Muscle of arm (tissue), 14 donors: Measurements from ENCODE around the gene CCP110. TPM values are rescaled to one million over a fixed set of nuclear protein-coding genes. Genes with fewer than 3 reads are reported as not detected.

Source experiments
- DNase-seq: peaks from one replicate; pipeline ENCODE4 v3.0.0-alpha.2; 2013
- long read RNA-seq, 11 donors: transcript quantifications; one replicate each; lab custom pipeline, GENCODE V29; 2026
- polyA plus RNA-seq, 12 donors: library from polyadenylated mRNA; unstranded; fragments of 120-200 nt; gene quantifications; one replicate each; pipeline ENCODE4 v1.2.1, GENCODE V29; 2013; ENCODE audit not compliant: insufficient read length in 12 of 12

The CCP110 gene, protein sequence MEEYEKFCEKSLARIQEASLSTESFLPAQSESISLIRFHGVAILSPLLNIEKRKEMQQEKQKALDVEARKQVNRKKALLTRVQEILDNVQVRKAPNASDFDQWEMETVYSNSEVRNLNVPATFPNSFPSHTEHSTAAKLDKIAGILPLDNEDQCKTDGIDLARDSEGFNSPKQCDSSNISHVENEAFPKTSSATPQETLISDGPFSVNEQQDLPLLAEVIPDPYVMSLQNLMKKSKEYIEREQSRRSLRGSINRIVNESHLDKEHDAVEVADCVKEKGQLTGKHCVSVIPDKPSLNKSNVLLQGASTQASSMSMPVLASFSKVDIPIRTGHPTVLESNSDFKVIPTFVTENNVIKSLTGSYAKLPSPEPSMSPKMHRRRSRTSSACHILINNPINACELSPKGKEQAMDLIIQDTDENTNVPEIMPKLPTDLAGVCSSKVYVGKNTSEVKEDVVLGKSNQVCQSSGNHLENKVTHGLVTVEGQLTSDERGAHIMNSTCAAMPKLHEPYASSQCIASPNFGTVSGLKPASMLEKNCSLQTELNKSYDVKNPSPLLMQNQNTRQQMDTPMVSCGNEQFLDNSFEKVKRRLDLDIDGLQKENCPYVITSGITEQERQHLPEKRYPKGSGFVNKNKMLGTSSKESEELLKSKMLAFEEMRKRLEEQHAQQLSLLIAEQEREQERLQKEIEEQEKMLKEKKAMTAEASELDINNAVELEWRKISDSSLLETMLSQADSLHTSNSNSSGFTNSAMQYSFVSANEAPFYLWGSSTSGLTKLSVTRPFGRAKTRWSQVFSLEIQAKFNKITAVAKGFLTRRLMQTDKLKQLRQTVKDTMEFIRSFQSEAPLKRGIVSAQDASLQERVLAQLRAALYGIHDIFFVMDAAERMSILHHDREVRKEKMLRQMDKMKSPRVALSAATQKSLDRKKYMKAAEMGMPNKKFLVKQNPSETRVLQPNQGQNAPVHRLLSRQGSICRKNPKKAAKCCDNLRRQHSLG
- polyA plus RNA-seq = 10 to 100 TPM in 11 of 12 donors, not detected in 1; 13.6 to 29.5 (median 20.2) TPM
- long read RNA-seq, donor 1 = 0 reads
- long read RNA-seq, donor 2 = 0 reads
- long read RNA-seq, donor 3 = 0 reads
- long read RNA-seq, donor 4 = 0 reads
- long read RNA-seq, donor 5 = 0 reads
- long read RNA-seq, donor 6 = 0 reads
- long read RNA-seq, donor 7 = 0 reads
- long read RNA-seq, donor 8 = 0 reads
- long read RNA-seq, donor 9 = 0 reads
- long read RNA-seq, donor 10, partial matches to known transcripts = 0 of 1 reads
- long read RNA-seq, donor 10, other reads (novel, unspliced or antisense) = 0 of 1 reads
- long read RNA-seq, donor 11, partial matches to known transcripts = 5 of 5 reads
- long read RNA-seq, donor 11, other reads (novel, unspliced or antisense) = 0 of 5 reads

DNA sequence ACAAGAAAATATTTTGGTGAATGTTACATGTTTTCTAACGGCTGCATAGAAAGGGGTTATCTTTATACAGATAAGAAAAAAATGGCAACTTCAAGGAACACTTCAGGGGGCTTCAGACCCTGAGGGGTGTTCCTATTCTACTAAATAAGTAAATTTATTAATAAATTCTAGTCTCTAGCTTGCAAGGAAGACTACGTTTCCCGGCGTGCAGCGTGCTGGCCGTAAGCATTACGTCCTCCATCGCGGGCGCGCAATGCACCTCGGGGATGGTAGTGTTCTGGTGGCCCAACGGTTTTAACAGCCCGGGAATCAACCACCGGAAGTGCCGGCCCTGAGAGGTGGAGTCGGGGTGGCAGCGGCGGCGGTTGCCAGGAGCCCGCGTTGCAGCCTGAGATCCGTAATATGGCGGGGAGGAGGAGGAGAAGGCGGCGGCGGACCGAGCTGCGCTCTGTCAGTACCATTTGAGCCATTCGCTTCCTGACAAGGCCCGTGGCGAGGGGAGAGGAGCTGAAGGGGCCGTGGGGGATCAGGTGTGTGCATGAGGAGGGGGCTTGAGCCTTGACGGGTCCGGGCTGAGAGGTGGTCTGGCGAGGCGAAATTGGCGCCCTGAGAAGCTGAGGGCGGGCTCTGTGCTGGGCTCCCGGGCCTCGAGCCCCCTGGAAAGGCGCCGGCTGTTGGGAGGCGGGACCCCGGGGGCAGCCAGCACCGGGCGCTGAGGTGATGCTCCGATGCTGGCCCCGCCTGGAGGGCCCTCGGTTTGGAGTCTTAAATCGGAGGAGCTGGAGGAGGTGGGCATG is at the start of gene CCP110:
TSS of gene CCP110 (plus strand) at position 384 of the 797 bp plus-strand sequence. CDS start 3,940 bp downstream, outside the sequence.
- peak; percentile 94 for DNase-seq

DNA sequence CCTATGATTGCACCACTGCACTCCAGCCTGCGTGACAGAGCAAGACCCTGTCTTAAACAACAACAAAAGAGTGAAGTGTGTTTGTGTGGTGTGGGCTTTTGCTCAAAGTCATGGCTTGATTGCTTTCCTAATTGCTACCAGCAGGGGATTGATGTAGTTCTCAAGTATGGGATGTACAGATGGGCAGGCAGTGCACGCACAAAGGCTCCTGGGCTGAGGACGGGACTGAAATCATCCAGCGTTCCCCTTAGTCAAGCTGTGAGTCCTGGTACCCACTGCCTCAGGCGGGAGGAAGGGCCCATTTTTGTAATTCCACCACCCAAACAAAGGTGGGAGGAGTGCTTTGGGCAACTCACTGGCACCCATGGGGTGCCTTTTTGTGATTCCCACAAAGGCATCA is 49.1 kb upstream of the CCP110 start:
- no peak for DNase-seq

DNA sequence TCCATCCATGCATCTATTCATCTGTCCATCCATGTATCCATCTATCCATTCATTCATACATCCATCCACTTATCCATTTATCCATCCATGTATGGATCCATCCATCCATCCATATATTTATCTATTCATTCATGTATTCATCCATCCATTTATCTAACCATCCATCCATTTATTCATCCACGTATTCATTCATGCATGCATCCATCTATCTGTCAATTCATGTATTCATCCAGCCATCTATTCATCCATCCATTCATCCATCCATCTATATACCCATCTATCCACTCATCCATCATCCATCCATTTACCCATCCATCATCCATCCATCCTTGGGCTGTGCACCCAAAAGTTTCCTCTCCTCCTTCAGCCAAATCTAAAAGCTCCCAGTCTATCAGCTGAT is 45.2 kb upstream of the CCP110 start:
- no peak for DNase-seq

DNA sequence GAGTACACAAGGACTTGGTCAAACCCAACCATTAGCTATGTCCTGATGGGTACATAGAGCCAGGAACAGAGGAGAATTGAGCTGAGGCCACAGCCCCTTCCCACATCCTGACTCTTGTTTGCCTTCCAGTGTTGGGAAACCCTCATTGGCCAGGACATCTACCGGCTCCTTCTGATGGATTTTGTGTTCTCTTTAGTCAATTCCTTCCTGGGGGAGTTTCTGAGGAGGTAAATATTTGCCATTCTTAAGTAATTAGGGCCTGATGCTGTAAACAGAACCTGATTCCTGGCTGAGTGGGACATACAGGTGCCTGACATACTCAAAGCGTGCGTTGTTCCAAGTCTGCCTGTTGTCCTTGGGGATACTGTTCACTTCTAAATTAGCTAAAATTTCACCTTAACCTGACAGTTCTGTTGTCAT is 44.4 kb upstream of the CCP110 start:
- DNase-seq = no peak

DNA sequence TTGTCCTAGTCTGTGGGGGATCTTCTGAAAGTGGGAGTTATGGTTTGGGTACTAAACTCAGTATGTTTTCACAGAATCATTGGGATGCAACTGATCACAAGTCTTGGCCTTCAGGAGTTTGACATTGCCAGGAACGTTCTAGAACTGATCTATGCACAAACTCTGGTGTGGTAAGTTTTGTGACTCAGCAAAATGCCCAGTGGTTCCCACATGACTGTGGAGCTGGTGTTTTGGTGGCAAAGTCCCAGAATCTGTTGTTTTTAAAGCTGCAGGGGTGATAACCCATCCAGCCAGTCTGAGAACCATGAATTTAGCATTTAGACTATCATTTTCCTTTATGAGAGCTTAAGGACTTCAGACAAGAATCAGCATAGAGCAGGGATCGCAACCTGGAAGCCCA is 42.4 kb upstream of the CCP110 start:
- no peak for DNase-seq

DNA sequence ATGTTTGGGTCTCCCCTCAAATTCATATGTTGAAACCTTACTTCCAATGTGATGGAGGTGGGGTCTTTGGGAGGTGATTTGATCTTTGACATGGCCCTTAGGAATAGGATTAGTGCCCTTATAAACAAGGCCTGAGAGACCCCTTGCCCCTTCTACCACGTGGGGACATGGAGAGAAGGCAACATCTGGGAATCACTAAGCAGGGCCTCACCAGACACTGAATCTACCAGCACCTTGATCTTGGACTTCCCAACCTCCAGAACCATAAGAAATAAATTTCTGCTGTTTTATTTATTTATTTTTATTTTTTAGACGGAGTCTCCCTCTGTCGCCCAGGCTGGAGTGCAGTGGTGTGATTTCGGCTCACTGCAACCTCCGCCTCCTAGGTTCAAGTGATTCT is 42.0 kb upstream of the CCP110 start:
- no peak for DNase-seq

DNA sequence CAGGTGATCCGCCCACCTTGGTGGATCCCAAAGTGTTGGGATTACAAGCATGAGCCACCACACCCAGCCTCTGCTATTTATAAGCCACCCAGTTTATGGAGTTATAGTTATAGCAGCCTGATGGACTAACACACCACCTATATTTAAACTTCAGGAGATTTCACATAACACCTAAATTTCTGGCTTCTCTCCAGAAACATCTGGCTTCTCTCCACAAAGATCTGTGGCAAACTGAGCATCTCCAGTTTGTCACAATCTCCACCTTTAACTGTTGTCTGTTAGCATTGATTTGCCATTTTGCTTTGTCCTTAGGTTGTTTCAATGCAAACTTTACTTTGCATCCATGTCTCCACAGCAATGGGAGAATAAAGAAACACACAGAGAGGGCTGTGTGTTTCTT is 41.5 kb upstream of the CCP110 start:
- no peak for DNase-seq

DNA sequence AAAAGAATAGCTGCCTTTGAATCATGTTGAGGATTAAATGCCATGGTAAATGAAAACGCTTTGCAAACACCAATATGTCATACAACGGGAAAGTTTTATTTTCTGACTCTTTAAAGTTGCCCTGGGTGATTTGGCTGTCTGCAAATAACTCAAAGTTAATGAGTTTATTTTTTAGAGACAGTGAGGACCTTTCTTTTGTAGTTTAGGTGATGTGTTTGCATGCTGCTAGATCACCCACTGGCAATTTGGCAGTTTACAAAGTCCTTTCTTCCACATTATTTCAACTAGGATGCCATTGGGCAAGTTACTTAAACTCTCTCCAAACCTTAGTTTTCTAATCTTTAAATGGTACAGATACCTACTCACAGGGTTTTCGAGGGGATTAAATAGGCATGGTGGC is 39.6 kb upstream of the CCP110 start:
- DNase-seq = no peak

DNA sequence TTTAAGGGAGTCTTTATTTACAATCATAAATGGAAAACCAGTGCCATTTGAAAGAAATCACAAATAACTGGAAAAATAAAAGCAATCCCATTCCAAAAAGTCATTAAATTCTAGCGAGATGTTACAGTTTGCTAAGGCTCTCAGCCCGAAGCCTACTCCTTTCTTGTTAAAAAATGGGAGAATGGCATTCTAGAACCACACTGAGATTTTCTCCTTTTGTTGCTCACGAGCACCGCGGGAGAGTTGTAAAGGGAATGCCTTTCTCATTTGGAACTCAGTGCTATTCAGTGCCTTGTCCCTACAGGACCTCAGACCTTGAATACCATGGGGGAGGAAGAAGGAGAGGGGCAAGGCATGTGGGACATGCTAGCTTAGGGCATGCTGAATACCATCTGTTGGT is 38.1 kb upstream of the CCP110 start:
- DNase-seq = no peak

DNA sequence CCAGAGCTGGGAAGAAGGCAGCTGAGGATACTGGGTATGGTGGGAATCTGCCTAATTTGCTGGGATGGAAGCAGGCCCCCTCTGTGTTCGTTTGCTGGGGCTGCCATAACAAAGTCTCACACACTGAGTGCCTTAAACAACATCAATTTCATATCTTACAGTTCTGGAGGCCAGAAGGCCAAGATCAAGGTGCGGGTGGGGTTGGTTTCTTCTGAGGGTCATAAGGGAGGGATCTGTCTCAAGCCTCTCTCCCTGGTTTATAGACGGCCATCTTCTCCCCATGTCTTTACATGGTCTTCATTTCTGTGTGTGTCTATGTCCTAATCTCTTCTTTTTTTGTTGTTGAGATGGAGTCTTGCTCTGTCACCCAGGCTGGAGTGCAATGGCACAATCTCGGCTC is 37.7 kb upstream of the CCP110 start:
- no peak for DNase-seq

DNA sequence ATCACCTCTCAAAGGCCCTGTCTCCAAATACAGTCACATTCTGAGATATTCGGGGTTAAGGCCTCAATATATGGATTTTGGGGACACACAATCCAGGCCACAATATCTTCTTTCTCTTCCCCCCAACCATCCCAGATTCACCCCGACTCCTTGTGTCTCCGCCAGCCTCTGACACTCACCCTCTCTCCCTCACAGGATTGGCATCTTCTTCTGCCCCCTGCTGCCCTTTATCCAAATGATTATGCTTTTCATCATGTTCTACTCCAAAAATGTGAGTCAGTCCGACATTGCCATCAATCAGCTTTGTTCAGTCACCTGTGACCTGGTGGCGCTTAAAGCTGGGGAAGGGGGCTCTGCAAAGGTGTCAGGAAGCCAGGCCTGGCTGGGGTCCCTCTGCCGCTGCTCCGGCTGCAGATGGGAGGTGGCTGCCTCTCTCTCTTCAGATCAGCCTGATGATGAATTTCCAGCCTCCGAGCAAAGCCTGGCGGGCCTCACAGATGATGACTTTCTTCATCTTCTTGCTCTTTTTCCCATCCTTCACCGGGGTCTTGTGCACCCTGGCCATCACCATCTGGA is 36.9 kb upstream of the CCP110 start:
- no peak for DNase-seq

DNA sequence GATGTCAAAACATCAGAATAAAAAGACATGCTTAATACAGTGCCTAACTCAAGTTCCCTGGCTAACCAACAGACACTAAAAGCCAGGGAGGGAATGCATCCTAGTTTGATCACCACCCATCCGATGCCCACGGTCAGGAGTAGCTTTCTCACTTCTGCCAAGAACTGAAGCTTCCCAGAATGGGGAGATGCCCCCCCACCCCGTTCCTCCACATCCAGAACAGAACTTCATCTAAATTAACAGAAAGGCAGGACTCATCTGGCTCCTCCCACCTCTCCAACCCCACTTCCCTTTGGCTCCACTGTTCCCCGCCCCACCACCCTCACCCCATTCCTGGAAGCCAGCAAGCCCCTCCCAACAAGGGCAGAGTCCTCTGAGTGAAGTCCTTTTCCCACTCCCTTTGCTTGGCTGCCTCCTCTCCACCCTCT is 35.5 kb upstream of the CCP110 start:
- no peak for DNase-seq

DNA sequence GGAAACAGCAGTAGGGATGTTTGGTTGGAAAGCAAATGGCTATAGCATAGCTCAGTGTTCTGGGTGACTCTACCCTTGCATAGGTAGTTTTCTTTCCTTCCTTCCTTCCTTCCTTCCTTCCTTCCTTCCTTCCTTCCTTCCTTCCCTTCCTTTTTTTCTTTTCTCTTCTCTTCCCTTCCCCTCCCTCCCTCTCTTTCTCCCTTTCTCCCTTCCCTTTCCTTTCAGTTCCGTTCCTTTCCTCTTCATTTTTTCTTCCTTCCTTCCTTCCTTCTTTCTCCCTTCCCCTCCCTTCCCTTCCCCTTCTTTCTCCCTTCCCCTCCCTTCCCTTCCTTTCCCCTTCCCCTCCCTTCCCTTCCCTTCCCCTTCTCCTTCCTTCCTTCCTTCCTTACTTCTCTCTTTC is 33.1 kb upstream of the CCP110 start:
- no peak for DNase-seq

DNA sequence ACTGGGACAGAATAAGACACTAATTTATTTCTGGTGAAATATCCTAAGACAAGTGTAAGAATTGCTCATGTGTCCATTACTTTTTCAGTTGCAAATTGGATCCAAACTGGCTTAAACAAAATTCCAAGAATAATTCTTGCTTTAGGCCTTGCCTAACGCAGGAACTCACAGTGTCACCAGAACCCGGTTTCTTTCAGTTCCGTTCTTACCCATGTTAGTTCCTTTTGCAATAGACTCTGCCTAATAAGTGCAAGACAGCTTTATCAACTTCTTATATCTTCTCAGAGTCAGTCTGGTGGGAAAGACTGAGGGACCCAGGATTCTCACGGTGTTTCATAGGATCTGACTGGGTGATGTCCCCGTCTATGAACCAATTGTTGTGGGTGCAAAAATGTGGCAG is 26.6 kb upstream of the CCP110 start:
- no peak for DNase-seq

DNA sequence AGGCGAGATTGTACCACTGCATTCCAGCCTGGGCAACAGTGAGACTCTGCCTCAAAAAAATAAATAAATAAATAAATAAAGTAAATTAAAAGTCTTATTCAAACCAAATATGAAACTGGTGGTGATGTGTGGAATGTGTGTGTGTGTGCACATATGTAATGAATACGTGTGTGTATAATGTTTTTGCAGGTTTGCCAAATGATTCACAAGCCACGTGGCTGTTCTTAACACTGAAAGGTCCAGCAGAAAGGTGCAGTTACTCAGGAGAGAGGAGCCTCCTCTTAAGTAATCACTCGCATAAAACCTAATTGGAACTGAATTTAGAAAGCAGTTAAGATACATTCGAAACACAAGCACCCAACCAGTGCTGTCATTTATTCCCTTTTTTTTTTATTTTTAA is 24.7 kb upstream of the CCP110 start:
- DNase-seq = no peak

DNA sequence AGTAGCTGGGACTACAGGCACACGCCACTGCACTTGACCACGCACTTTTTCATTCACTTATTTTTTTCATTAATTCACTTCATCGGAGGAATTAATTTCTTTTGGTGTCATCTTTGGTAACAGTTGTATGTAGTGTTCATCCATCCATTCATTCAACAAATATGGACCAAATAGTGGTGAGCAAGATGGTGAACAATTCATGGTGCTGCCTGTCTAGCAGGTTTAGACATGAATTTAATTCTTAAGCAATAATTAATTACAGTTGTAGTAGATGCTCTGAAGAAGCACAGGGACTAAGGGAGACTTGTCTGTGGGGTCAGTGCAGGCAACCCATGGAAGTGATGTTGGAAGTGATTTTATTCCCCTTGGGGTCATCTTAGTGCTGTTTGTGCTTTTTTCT is 24.3 kb upstream of the CCP110 start:
- no peak for DNase-seq

DNA sequence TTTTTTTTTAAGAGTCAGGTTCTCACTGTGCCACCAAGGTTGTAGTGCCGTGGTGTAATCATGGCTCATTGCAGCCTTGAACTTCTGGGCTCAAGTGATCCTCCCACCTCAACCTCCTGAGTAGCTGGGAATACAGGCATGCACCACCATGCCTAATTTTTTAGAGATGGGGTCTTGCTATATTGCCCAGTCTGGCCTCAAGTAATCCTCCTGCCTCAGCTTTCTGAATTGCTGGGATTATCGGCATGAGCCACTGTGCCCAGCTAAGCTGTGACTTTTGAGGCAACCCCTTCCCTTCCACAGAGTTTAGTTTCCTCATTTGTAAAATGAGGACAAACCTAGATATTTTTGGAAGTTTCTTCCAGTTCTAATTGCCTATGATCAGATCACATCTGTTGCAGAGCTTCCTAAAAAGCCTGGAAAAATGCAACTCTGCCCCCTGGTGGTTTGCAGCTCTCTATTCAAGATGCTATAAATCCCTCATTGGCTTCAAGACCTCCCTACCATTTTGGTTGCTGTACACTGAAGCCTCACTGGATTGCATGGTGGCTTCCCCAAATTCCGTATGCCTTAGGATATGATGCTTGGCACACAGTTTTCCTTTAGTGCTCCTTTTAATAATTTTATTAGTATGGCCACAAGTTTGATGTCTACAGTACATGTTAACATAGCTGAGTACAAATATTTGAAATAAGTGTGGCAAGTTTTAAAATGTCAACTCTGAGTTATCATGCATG is 21.2 kb upstream of the CCP110 start:
- peak; percentile 67 for DNase-seq

DNA sequence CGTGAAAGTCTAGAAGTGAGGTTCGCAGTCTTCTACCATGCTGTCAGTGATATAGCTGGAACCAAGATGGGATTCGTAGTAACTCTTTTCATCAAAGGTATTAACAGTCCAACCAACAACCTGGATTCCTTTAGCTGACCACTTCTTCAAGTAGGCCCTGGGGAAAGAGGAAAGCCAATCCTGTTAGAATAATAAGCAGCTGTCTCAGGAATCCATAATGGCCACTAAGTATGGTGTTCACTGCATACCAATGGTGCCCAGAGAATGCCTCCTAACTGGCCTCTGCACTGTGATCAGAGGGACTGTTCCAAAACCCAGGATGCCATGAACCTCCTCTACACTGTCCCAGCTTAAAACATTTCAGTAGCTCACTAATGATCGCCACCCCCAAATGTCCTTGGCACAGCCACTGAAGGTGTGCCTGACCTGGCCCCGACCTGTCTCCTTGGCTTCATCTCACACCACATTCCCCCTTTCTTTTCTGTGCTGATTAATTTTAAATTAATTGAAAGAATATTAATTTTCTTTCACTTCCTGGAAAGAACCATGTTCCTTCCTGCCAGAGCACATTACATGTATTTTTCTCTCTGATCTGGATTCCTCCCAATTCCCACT is 20.2 kb upstream of the CCP110 start:
- no peak for DNase-seq

DNA sequence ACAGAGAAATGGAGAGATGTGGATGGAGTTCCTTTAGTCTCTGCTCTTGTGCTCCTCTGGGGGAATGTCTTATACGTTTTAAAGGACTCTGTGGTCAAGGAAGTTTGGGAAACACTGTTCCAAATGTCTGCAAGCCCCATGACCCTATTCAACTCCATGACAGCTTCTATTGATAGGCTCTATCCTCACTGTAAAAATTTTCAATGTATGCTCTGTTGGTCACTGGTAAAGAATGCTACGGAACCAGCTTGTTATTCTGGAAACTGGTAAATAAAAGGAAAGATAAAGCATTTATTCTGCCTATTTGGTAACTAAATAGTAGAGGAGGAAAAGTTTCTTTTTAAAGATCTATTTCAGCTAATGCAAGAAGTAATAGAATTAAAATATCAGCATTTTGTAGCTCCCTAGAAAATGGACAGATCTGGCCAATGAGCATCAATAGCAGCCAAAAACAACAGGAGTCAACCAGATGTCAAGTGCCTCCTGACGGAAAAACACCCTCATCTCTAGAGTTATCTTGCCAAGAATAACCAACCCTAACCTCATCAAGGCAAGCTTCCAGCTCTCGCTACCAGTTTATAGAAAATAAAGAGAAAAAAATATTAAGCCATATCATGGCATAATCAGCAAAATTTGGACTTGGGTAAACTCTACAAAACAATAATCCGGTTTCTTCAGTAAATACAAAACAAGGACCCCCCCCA is 18.0 kb upstream of the CCP110 start:
- DNase-seq = no peak
